Ovary (tissue), 3 donors: ENCODE results near the gene RFXAP.

Experiments used
- EP300 ChIP-seq: sonication (generic); formaldehyde crosslinking; IDR thresholded peaks from one replicate; pipeline ENCODE4 v1.6.1; 2017; ENCODE audit warnings: antibody characterized with exemption
- POLR2A ChIP-seq: fragments of 450-650 bp; IDR thresholded peaks from one replicate; pipeline ENCODE4 v1.6.1; 2017; ENCODE audit warnings: antibody characterized with exemption, mild to moderate bottlenecking, moderate library complexity
- TF ChIP-seq, protein P1 (sequence below), 3 donors: fragments of 450-650 bp in 2 of 3; fragments of 200-600 bp in 1 of 3; IDR thresholded peaks; one replicate each; pipeline versions ENCODE4 v1.5.1 to v1.8.0; 2016 to 2022; ENCODE audit warnings: antibody characterized with exemption in 3 of 3, mild to moderate bottlenecking in 1 of 3
- donor health status: DM: no; HTN: no; CAD: no.

DNA sequence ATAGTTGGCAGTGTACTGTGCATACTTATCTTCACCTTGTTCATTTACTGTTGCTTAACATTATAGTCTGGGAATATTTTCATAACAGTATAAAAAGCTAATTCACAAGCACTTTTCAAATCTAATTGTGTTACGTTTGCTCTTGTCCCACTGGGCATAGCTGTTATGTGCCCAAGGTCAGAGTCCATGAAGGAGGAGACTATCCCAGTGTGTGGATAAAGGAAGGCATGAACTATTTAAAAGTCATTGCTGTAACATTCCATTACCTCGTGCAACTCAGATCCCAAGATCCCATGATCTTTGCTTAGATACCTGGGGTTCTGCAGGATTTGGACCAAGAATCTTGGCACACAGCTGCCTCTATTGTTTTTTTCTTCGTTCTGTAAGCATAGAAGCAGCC lies 35.1 kb upstream of the RFXAP start:
- TF ChIP-seq, protein P1, sequence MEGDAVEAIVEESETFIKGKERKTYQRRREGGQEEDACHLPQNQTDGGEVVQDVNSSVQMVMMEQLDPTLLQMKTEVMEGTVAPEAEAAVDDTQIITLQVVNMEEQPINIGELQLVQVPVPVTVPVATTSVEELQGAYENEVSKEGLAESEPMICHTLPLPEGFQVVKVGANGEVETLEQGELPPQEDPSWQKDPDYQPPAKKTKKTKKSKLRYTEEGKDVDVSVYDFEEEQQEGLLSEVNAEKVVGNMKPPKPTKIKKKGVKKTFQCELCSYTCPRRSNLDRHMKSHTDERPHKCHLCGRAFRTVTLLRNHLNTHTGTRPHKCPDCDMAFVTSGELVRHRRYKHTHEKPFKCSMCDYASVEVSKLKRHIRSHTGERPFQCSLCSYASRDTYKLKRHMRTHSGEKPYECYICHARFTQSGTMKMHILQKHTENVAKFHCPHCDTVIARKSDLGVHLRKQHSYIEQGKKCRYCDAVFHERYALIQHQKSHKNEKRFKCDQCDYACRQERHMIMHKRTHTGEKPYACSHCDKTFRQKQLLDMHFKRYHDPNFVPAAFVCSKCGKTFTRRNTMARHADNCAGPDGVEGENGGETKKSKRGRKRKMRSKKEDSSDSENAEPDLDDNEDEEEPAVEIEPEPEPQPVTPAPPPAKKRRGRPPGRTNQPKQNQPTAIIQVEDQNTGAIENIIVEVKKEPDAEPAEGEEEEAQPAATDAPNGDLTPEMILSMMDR (IDR thresholded peaks at IDR 0.05) = no peak
- no peak for TF ChIP-seq POLR2A
- no peak for TF ChIP-seq EP300
